ENCODE results near the gene NBEA. TPM values are rescaled to one million over a fixed set of nuclear protein-coding genes. Genes with fewer than 3 reads are reported as not detected.

The NBEA gene
- total RNA-seq, 1 experiment from 2014 or later, result 4.1 TPM

DNA sequence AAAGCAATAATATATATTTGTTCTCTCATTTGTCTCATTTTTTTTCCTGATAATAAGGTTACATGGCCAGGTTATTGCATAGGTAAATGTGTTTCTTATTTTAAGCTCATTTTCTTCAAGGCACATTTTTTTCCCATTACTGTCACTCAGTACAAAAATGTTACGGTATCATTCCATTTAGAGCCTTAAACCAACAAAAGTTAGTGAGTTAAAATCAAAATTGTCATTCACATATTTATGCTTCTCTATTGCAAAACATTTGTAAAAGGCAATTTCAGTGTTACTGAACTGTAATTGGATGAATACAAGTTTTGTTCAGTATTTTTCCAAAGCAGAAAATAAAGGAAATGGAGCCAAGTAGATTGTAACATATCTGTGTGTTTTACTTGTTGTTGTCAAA lies 652.0 kb downstream of the NBEA start:
- RAD21 ChIA-PET (ENCODE audit: low non-redundant PET in 1 of 2, low total read pairs in 2 of 2, uncharacterized antibody in 2 of 2, unreplicated experiment in 2 of 2), result no interaction called here
- intact Hi-C loops (cut with micrococcal nuclease), result no loop called here
- H3K9ac ChIP-seq (ENCODE audit: low read length), result no peak overlapping the region

DNA sequence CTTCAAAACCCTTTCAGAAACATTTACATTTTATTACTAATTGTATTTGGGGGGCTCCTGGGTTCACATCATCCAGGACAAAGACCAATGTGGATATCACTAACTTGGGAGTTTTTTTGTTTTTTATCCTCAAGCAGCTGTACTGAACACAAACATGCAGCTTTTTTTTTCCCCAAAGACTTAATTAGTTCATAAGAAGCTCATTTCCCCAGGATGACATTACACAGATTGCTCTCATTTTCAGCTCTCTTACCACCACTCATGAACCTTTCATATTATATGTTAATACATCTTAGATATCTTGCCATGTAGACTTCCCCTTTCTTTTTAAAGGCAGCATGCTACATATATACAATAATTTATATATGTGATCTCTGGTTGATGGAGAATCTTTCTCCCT lies 653.1 kb downstream of the NBEA start:
- RAD21 ChIA-PET (ENCODE audit: low non-redundant PET in 1 of 2, low total read pairs in 2 of 2, uncharacterized antibody in 2 of 2, unreplicated experiment in 2 of 2), result no interaction called here
- Histone ChIP-seq H3K4me1 (ENCODE audit: control insufficient read depth in 1 of 2, insufficient read depth in 2 of 2, low read length in 2 of 2) (no peaks in the 10 kb centered on the region), H3K79me2 (ENCODE audit: insufficient read depth, low read length) (no peaks in the 10 kb centered on the region), H3K4me3 (replicated peaks in 1 of 2; ENCODE audit: low read depth in 1 of 2, low read length in 2 of 2) (no peak overlapping the region), H3K36me3 (ENCODE audit: control insufficient read depth in 1 of 2, insufficient read depth in 2 of 2, low read length in 2 of 2) (no peaks in the 10 kb centered on the region), H3K4me2 (ENCODE audit: low read length) (no peak overlapping the region), H3K9me2 (ENCODE audit: insufficient read depth) (no peaks in the 10 kb centered on the region), H4K20me1 (ENCODE audit: insufficient read depth) (no peaks in the 10 kb centered on the region), H3K27me3 (ENCODE audit: insufficient read depth, low read length) (no peaks in the 10 kb centered on the region), H2AFZ (ENCODE audit: low read depth, low read length, poor library complexity, severe bottlenecking) (no peak overlapping the region), H3K9ac (ENCODE audit: low read length) (no peak overlapping the region), H3K27ac (ENCODE audit: low read depth, low read length) (no peak overlapping the region), H3K9me3 (ENCODE audit: control insufficient read depth in 1 of 2, insufficient read depth in 1 of 2, low read depth in 1 of 2, low read length in 2 of 2) (no peaks in the 10 kb centered on the region)
- no TSS peak for BruUV-seq (replicated peaks)
- POLR2A ChIA-PET, result no interaction called here
- DNase-seq (ENCODE audit: low read depth, low spot score), result no peak
- CTCF ChIA-PET, result no interaction called here
- no peak for ATAC-seq
- intact Hi-C loops (cut with micrococcal nuclease), result no loop called here
- TF ChIP-seq POLR2AphosphoS5 (IDR thresholded peaks at IDR 0.05; ENCODE audit: low read depth, low read length) (no peak), JUND (IDR thresholded peaks at IDR 0.05) (no peak), POLR2A (IDR thresholded peaks at IDR 0.05; ENCODE audit: borderline replicate concordance, extremely low read depth, insufficient read depth, insufficient read length) (no peak), FOSL1 (IDR thresholded peaks at IDR 0.05; ENCODE audit: low read depth) (no peak), ZNF274 (IDR thresholded peaks at IDR 0.05; ENCODE audit: low read depth, low read length) (no peak)

More for the DNA sequence above, 652.0 kb downstream of the NBEA start:
- H4K20me1 ChIP-seq (ENCODE audit: insufficient read depth), result no peaks in the 10 kb centered on the region
- ChIA-PET CTCF (no interaction called here), POLR2A (no interaction called here)
- H3K9me3 ChIP-seq (ENCODE audit: control insufficient read depth in 1 of 2, insufficient read depth in 1 of 2, low read depth in 1 of 2, low read length in 2 of 2), result no peaks in the 10 kb centered on the region
- H3K27ac ChIP-seq (ENCODE audit: low read depth, low read length), result no peak overlapping the region
- TF ChIP-seq SRF (IDR thresholded peaks at IDR 0.05; ENCODE audit: low read depth), result no peak
- TF ChIP-seq CEBPB (IDR thresholded peaks at IDR 0.05; ENCODE audit: low read depth), result no peak
- TF ChIP-seq YY1 (IDR thresholded peaks at IDR 0.05; ENCODE audit: extremely low read depth, insufficient replicate concordance, low read depth, low read length), result no peak
- TF ChIP-seq SP1 (IDR thresholded peaks at IDR 0.05; ENCODE audit: low read depth), result no peak
- TF ChIP-seq ZNF274 (IDR thresholded peaks at IDR 0.05; ENCODE audit: low read depth, low read length), result no peak
- TF ChIP-seq RAD21 (IDR thresholded peaks at IDR 0.05; ENCODE audit: low read depth), result no peak
- TF ChIP-seq TCF7L2 (IDR thresholded peaks at IDR 0.05; ENCODE audit: borderline replicate concordance, extremely low read depth, insufficient read depth, insufficient read length), result no peak
- no peak for TF ChIP-seq POLR2A (IDR thresholded peaks at IDR 0.05; ENCODE audit: borderline replicate concordance, extremely low read depth, insufficient read depth, insufficient read length)
- TF ChIP-seq ZFX (IDR thresholded peaks at IDR 0.05), result no peak
- TF ChIP-seq, protein P1, sequence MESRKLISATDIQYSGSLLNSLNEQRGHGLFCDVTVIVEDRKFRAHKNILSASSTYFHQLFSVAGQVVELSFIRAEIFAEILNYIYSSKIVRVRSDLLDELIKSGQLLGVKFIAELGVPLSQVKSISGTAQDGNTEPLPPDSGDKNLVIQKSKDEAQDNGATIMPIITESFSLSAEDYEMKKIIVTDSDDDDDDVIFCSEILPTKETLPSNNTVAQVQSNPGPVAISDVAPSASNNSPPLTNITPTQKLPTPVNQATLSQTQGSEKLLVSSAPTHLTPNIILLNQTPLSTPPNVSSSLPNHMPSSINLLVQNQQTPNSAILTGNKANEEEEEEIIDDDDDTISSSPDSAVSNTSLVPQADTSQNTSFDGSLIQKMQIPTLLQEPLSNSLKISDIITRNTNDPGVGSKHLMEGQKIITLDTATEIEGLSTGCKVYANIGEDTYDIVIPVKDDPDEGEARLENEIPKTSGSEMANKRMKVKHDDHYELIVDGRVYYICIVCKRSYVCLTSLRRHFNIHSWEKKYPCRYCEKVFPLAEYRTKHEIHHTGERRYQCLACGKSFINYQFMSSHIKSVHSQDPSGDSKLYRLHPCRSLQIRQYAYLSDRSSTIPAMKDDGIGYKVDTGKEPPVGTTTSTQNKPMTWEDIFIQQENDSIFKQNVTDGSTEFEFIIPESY (IDR thresholded peaks at IDR 0.05; ENCODE audit: extremely low read depth, insufficient replicate concordance, low read length), result no peak
- TF ChIP-seq POLR2AphosphoS5 (IDR thresholded peaks at IDR 0.05; ENCODE audit: low read depth, low read length), result no peak
- H3K4me2 ChIP-seq (ENCODE audit: low read length), result no peak overlapping the region
- H2AFZ ChIP-seq (ENCODE audit: low read depth, low read length, poor library complexity, severe bottlenecking), result no peak overlapping the region
- H3K36me3 ChIP-seq (ENCODE audit: control insufficient read depth in 1 of 2, insufficient read depth in 2 of 2, low read length in 2 of 2), result no peaks in the 10 kb centered on the region
- no peak for ATAC-seq
- H3K27me3 ChIP-seq (ENCODE audit: insufficient read depth, low read length), result no peaks in the 10 kb centered on the region
- no peak overlapping the region for H3K4me3 ChIP-seq (replicated peaks in 1 of 2; ENCODE audit: low read depth in 1 of 2, low read length in 2 of 2)
- DNase-seq (ENCODE audit: low read depth, low spot score), result no peak
- BruUV-seq (replicated peaks), result no TSS peak
- no peaks in the 10 kb centered on the region for H3K9me2 ChIP-seq (ENCODE audit: insufficient read depth)
- H3K4me1 ChIP-seq (ENCODE audit: control insufficient read depth in 1 of 2, insufficient read depth in 2 of 2, low read length in 2 of 2), result no peaks in the 10 kb centered on the region
- no peaks in the 10 kb centered on the region for H3K79me2 ChIP-seq (ENCODE audit: insufficient read depth, low read length)
